GM18517 (cell line): Measurements from ENCODE around the gene KRT8.
"Not testable (repeated sequence)": the region's sequence is repeated elsewhere in the genome, so short reads cannot be mapped to it uniquely, and the experiment has no call there.

Experiments used
- ATAC-seq: cut with Tn5 transposase; IDR thresholded peaks from one replicate; pipeline ENCODE4 v1.9.1; 2021; ENCODE audit warnings: mild to moderate bottlenecking, moderate library complexity; ENCODE audit not compliant: unreplicated experiment

KRT8 gene

GRCh38 chr12:52903285-52903854, 1.5 kb downstream of the KRT8 start:
- ATAC-seq, result no peak

GRCh38 chr12:52901715-52902541, 2.9 kb downstream of the KRT8 start:
- ATAC-seq, result no peak

GRCh38 chr12:52900896-52901714, 3.8 kb downstream of the KRT8 start:
- no peak for ATAC-seq

- no peak for ATAC-seq
Observed at GRCh38 chr12:52900166-52900895, 4.5 kb downstream of the KRT8 start.

- ATAC-seq, result no peak
Observed at GRCh38 chr12:52899338-52900035, 5.4 kb downstream of the KRT8 start.

- ATAC-seq, result no peak
Observed at GRCh38 chr12:52896190-52897100, 8.4 kb downstream of the KRT8 start.

- no peak for ATAC-seq
Observed at GRCh38 chr12:52895726-52896189, 9.1 kb downstream of the KRT8 start.

- ATAC-seq, result no peak
Observed at GRCh38 chr12:52892974-52893373, 11.9 kb downstream of the KRT8 start.

- ATAC-seq, result no peak
Observed at GRCh38 chr12:52892207-52892852, 12.5 kb downstream of the KRT8 start.

- ATAC-seq, result no peak
Observed at GRCh38 chr12:52891044-52891443, 13.8 kb downstream of the KRT8 start.

GRCh38 chr12:52890417-52890816, 14.5 kb downstream of the KRT8 start:
- no peak for ATAC-seq

GRCh38 chr12:52884526-52885293, 20.2 kb downstream of the KRT8 start:
- ATAC-seq, result peak; percentile 55

GRCh38 chr12:52880499-52880898, 24.4 kb downstream of the KRT8 start:
- ATAC-seq, result not testable (repeated sequence)

GRCh38 chr12:52879394-52880351, 25.2 kb downstream of the KRT8 start:
- ATAC-seq, result peak; percentile 57

GRCh38 chr12:52878507-52879393, 26.1 kb downstream of the KRT8 start:
- no peak for ATAC-seq

- ATAC-seq, result no peak
Observed at GRCh38 chr12:52877242-52877641, 27.6 kb downstream of the KRT8 start.
